GM12892 (cell line): Measurements from ENCODE around the gene PROSER3.

ENCODE experiments used
- POLR2A ChIP-seq: IDR thresholded peaks from 2 replicates; pipeline ENCODE4 v1.6.1; 2011; ENCODE audit warnings: low read depth, low read length, control low read depth
- TAF1 ChIP-seq: IDR thresholded peaks from 2 replicates; pipeline ENCODE4 v1.6.1; 2011; ENCODE audit warnings: low read depth, mild to moderate bottlenecking, control low read depth, low read length, borderline replicate concordance

DNA sequence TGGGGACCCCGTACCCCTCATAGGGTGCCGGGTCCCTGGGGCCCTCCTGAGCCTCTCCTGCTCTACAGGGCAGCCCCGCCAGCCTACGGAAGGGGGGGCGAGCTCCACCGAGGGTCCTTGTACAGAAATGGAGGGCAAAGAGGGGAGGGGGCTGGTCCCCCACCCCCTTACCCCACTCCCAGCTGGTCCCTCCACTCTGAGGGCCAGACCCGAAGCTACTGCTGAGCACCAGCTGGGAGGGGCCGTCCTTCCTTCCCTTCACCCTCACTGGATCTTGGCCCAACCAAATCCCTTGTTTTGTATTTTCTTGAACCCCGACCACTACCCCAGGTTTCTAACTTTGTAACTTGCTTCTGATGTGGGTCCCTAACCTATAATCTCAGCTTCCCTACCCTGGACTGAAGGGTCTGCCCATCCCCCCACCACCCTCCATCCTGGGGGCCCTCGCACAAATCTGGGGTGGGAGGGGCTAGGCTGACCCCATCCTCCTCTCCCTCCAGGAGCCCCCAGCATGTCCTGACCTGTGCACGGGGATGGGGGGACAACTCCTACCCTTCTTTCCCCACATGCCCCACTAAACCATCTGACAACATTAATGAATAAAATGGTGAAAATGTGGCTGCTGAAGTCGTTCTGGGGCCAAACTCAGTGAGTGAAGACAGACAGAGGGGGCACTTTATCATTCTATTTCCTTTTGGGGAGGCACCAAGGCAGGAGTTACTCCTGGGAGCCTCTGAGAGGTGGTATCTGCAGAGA is 30.4 kb downstream of the PROSER3 start:
- TF ChIP-seq POLR2A = no peak
- TF ChIP-seq TAF1 = no peak
